Kidney tubule cell (primary cell): ENCODE results near the gene CDT1.
A peak's percentile ranks its signal among the peaks of the same experiment; 100 is the strongest.
"Not testable (repeated sequence)": the region's sequence is repeated elsewhere in the genome, so short reads cannot be mapped to it uniquely, and the experiment has no call there.

Source experiments
- DNase-seq: peaks from one replicate; pipeline ENCODE4 v3.0.0-alpha.2; 2018; ENCODE audit warnings: low spot score

CDT1 gene

GRCh38 chr16:88768071-88768783, 35.4 kb upstream of the CDT1 start:
- no peak for DNase-seq

GRCh38 chr16:88769617-88770460, 33.8 kb upstream of the CDT1 start:
- DNase-seq, result peak; percentile 73

- peak; percentile 93 for DNase-seq
Measured at GRCh38 chr16:88770461-88771293, 32.9 kb upstream of the CDT1 start.

- no peak for DNase-seq
Measured at GRCh38 chr16:88771294-88771772, 32.3 kb upstream of the CDT1 start.

- DNase-seq, result not testable (repeated sequence)
Measured at GRCh38 chr16:88771781-88772180, 31.8 kb upstream of the CDT1 start.

GRCh38 chr16:88772871-88773811, 30.4 kb upstream of the CDT1 start:
- peak; percentile 75 for DNase-seq

GRCh38 chr16:88773812-88774291, 29.7 kb upstream of the CDT1 start:
- peak; percentile 82 for DNase-seq

GRCh38 chr16:88774544-88775393, 28.8 kb upstream of the CDT1 start:
- DNase-seq, result no peak

- DNase-seq, result no peak
Measured at GRCh38 chr16:88775825-88776224, 27.8 kb upstream of the CDT1 start.

GRCh38 chr16:88777471-88778270, 25.9 kb upstream of the CDT1 start:
- no peak for DNase-seq

- no peak for DNase-seq
Measured at GRCh38 chr16:88778271-88778525, 25.4 kb upstream of the CDT1 start.

- no peak for DNase-seq
Measured at GRCh38 chr16:88778541-88779065, 25.0 kb upstream of the CDT1 start.

GRCh38 chr16:88779406-88780141, 24.0 kb upstream of the CDT1 start:
- DNase-seq, result no peak

GRCh38 chr16:88780142-88781062, 23.2 kb upstream of the CDT1 start:
- DNase-seq, result no peak

- DNase-seq, result no peak
Measured at GRCh38 chr16:88781140-88782077, 22.2 kb upstream of the CDT1 start.
